ENCODE data around the gene SORBS1.

DNA sequence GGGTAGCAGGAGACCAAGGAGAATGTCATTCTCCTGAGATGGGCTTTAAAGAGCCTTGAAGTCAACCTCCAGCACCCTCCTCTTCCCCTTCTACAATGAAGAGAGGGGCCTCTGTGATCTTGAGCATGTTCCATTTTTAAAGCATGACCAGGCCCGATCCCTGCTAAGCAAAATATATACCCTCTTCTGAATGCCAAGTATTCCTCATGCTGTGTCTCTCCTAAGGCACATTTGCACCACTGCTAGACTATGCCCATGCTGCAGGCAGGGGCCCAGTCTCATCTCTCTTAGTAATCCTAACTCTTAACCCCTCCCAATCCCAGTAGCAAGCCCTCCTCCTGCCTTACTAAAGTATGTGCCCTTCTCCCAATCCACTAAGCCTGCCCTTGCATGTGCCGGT, 18.4 kb downstream of the SORBS1 start:
- TF ChIP-seq EZH2 (IDR thresholded peaks at IDR 0.05; ENCODE audit: insufficient read depth, poor library complexity, severe bottlenecking) (no peak), EZH2phosphoT487 (IDR thresholded peaks at IDR 0.05; ENCODE audit: insufficient read depth, low read depth) (no peak)

Data from GM23248 (cell line).